ENCODE measurements around the gene WNT3. TPM values are rescaled to one million over a fixed set of nuclear protein-coding genes. Genes with fewer than 3 reads are reported as not detected.

The WNT3 gene
- total and polyA plus RNA-seq, 2 experiments from 2014 or later = 2.7 to 3.4 TPM

- TF ChIP-seq, protein P1, sequence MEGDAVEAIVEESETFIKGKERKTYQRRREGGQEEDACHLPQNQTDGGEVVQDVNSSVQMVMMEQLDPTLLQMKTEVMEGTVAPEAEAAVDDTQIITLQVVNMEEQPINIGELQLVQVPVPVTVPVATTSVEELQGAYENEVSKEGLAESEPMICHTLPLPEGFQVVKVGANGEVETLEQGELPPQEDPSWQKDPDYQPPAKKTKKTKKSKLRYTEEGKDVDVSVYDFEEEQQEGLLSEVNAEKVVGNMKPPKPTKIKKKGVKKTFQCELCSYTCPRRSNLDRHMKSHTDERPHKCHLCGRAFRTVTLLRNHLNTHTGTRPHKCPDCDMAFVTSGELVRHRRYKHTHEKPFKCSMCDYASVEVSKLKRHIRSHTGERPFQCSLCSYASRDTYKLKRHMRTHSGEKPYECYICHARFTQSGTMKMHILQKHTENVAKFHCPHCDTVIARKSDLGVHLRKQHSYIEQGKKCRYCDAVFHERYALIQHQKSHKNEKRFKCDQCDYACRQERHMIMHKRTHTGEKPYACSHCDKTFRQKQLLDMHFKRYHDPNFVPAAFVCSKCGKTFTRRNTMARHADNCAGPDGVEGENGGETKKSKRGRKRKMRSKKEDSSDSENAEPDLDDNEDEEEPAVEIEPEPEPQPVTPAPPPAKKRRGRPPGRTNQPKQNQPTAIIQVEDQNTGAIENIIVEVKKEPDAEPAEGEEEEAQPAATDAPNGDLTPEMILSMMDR (conservative IDR thresholded peaks at IDR 0.05; ENCODE audit: low read depth in 2 of 2) = no peak
- no peak for TF ChIP-seq ZNF331 (CRISPR knock-in tag; IDR thresholded peaks at IDR 0.05; ENCODE audit: low read depth)
Observed at GRCh38 chr17:46768540-46768870, 50.0 kb downstream of the WNT3 start (continued).

- TF ChIP-seq, protein P1 (conservative IDR thresholded peaks at IDR 0.05; ENCODE audit: low read depth in 2 of 2) = 0 out of 4 replicates have a peak, but pooled peaks of 1 of the 2 experiments have one; percentile 1
- TF ChIP-seq, protein P2, sequence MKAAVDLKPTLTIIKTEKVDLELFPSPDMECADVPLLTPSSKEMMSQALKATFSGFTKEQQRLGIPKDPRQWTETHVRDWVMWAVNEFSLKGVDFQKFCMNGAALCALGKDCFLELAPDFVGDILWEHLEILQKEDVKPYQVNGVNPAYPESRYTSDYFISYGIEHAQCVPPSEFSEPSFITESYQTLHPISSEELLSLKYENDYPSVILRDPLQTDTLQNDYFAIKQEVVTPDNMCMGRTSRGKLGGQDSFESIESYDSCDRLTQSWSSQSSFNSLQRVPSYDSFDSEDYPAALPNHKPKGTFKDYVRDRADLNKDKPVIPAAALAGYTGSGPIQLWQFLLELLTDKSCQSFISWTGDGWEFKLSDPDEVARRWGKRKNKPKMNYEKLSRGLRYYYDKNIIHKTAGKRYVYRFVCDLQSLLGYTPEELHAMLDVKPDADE (IDR thresholded peaks at IDR 0.05) = no peak
- Histone ChIP-seq H3K4me3 (no peak overlapping the region), H3K79me2 (replicated peaks; ENCODE audit: insufficient read depth) (no peaks in the 10 kb centered on the region), H3K27me3 (ENCODE audit: insufficient read depth) (peaks cover 41% of the 10 kb centered on the region), H4K20me1 (replicated peaks; ENCODE audit: insufficient read depth) (peaks cover 12% of the 10 kb centered on the region), H3K27ac (ENCODE audit: low read depth) (no peak overlapping the region), H3K36me3 (ENCODE audit: insufficient read depth) (no peaks in the 10 kb centered on the region), H2AFZ (no peak overlapping the region), H3F3A (replicated peaks; ENCODE audit: low read depth) (0 out of 2 replicates have a peak, but pooled peaks cover 6% of the 10 kb centered on the region), H3K9me2 (ENCODE audit: insufficient read depth) (no peaks in the 10 kb centered on the region), H3K4me2 (no peak overlapping the region), H3K4me1 (ENCODE audit: insufficient read depth) (peaks cover 11% of the 10 kb centered on the region)
- no peaks in the 10 kb centered on the region for H3K9me3 Mint-ChIP-seq
- no peak overlapping the region for H3K27ac Mint-ChIP-seq
- H3K4me1 Mint-ChIP-seq = peaks cover 25% of the 10 kb centered on the region
- H3K36me3 Mint-ChIP-seq (ENCODE audit: low read depth) = peaks cover 3% of the 10 kb centered on the region; the same call in 1 of the 3 replicates
- peaks cover 60% of the 10 kb centered on the region for H3K27me3 Mint-ChIP-seq (ENCODE audit: insufficient read depth, low read depth, poor library complexity)
- H3K4me3 Mint-ChIP-seq = no peak overlapping the region
- no peak for ATAC-seq
- no peak for DNase-seq (ENCODE audit: low spot score)
Observed at GRCh38 chr17:46766493-46767491, 51.7 kb downstream of the WNT3 start.

- DNase-seq (ENCODE audit: low spot score) (no peak), ATAC-seq (peak; percentile 19; the same call in 2 of the 3 replicates)
- no peak overlapping the region for H3K4me2 ChIP-seq
- no peak overlapping the region for H2AFZ ChIP-seq
- no peak overlapping the region for H3K4me3 Mint-ChIP-seq
- H3K27ac ChIP-seq (ENCODE audit: low read depth) = no peak overlapping the region
- no peaks in the 10 kb centered on the region for H3K9me2 ChIP-seq (ENCODE audit: insufficient read depth)
- no peaks in the 10 kb centered on the region for H3K79me2 ChIP-seq (replicated peaks; ENCODE audit: insufficient read depth)
- H4K20me1 ChIP-seq (replicated peaks; ENCODE audit: insufficient read depth) = peaks cover 12% of the 10 kb centered on the region
- no peak overlapping the region for H3K4me3 ChIP-seq
- peaks cover 3% of the 10 kb centered on the region; the same call in 1 of the 3 replicates for H3K36me3 Mint-ChIP-seq (ENCODE audit: low read depth)
- no peaks in the 10 kb centered on the region for H3K9me3 Mint-ChIP-seq
- peaks cover 56% of the 10 kb centered on the region for H3K27me3 Mint-ChIP-seq (ENCODE audit: insufficient read depth, low read depth, poor library complexity)
- peaks cover 8% of the 10 kb centered on the region for H3K4me1 ChIP-seq (ENCODE audit: insufficient read depth)
- H3K27ac Mint-ChIP-seq = no peak overlapping the region
- H3K36me3 ChIP-seq (ENCODE audit: insufficient read depth) = no peaks in the 10 kb centered on the region
- H3K4me1 Mint-ChIP-seq = peaks cover 21% of the 10 kb centered on the region
- H3K27me3 ChIP-seq (ENCODE audit: insufficient read depth) = peaks cover 35% of the 10 kb centered on the region
- no peaks in the 10 kb centered on the region for H3F3A ChIP-seq (replicated peaks; ENCODE audit: low read depth)
- TF ChIP-seq ZNF331 (CRISPR knock-in tag; IDR thresholded peaks at IDR 0.05; ENCODE audit: low read depth) = no peak
- TF ChIP-seq, protein P3, sequence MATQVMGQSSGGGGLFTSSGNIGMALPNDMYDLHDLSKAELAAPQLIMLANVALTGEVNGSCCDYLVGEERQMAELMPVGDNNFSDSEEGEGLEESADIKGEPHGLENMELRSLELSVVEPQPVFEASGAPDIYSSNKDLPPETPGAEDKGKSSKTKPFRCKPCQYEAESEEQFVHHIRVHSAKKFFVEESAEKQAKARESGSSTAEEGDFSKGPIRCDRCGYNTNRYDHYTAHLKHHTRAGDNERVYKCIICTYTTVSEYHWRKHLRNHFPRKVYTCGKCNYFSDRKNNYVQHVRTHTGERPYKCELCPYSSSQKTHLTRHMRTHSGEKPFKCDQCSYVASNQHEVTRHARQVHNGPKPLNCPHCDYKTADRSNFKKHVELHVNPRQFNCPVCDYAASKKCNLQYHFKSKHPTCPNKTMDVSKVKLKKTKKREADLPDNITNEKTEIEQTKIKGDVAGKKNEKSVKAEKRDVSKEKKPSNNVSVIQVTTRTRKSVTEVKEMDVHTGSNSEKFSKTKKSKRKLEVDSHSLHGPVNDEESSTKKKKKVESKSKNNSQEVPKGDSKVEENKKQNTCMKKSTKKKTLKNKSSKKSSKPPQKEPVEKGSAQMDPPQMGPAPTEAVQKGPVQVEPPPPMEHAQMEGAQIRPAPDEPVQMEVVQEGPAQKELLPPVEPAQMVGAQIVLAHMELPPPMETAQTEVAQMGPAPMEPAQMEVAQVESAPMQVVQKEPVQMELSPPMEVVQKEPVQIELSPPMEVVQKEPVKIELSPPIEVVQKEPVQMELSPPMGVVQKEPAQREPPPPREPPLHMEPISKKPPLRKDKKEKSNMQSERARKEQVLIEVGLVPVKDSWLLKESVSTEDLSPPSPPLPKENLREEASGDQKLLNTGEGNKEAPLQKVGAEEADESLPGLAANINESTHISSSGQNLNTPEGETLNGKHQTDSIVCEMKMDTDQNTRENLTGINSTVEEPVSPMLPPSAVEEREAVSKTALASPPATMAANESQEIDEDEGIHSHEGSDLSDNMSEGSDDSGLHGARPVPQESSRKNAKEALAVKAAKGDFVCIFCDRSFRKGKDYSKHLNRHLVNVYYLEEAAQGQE (IDR thresholded peaks at IDR 0.05; ENCODE audit: unreplicated experiment) = no peak
- TF ChIP-seq, protein P1 (conservative IDR thresholded peaks at IDR 0.05; ENCODE audit: low read depth in 2 of 2) = no peak
- no peak for TF ChIP-seq JUNB (IDR thresholded peaks at IDR 0.05; ENCODE audit: unreplicated experiment)
- no peak for TF ChIP-seq NANOG (IDR thresholded peaks at IDR 0.05; ENCODE audit: borderline replicate concordance)
Observed at GRCh38 chr17:46765453-46765852, 53.0 kb downstream of the WNT3 start.
